ENCODE data around the gene PHACTR3. TPM values are rescaled to one million over a fixed set of nuclear protein-coding genes. Genes with fewer than 3 reads are reported as not detected.

Gene PHACTR3
- total and polyA plus RNA-seq, 4 donors = 0.14 to 0.42 (median 0.17) TPM

GRCh38 chr20:59706400-59706693 lies 102.0 kb downstream of the PHACTR3 start:
- Histone ChIP-seq H3K4me1 (ENCODE audit: control insufficient read depth in 4 of 4, insufficient read depth in 4 of 4, low read length in 3 of 4) (no peaks in the 10 kb centered on the region), H3K27ac (ENCODE audit: low read depth in 1 of 2, low read length in 2 of 2) (no peak overlapping the region), H3K9me3 (ENCODE audit: control insufficient read depth in 4 of 4, low read length in 3 of 4) (no peaks in the 10 kb centered on the region), H3K4me3 (ENCODE audit: low read depth in 1 of 3, low read length in 3 of 3) (no peak overlapping the region), H3K9ac (ENCODE audit: low read depth in 1 of 2, low read length in 2 of 2) (no peak overlapping the region), H3K27me3 (ENCODE audit: control insufficient read depth in 4 of 4, insufficient read depth in 4 of 4, low read length in 3 of 4) (no peaks in the 10 kb centered on the region), H3K36me3 (ENCODE audit: control insufficient read depth in 4 of 4, insufficient read depth in 3 of 4, low read depth in 1 of 4, low read length in 3 of 4) (no peaks in the 10 kb centered on the region)
- no peak for DNase-seq (ENCODE audit: low spot score)
- no peak for TF ChIP-seq REST (IDR thresholded peaks at IDR 0.05)
- no peak for TF ChIP-seq RAD21 (IDR thresholded peaks at IDR 0.05)
- no peak for TF ChIP-seq YY1 (IDR thresholded peaks at IDR 0.05)
- no peak for TF ChIP-seq GABPA (IDR thresholded peaks at IDR 0.05 in 1 of 2, conservative IDR thresholded peaks at IDR 0.05 in 1 of 2)
- TF ChIP-seq CTCF (IDR thresholded peaks at IDR 0.05; ENCODE audit: low read depth, low read length, missing input control) = no peak
- 60% methylated on average over 1 of the region's 1 CpG for WGBS

GRCh38 chr20:59708326-59708725 lies 104.0 kb downstream of the PHACTR3 start:
- no peak for TF ChIP-seq REST (IDR thresholded peaks at IDR 0.05)
- no peaks in the 10 kb centered on the region for H3K4me1 ChIP-seq (ENCODE audit: control insufficient read depth in 4 of 4, insufficient read depth in 4 of 4, low read length in 3 of 4)
- no peak overlapping the region for H3K27ac ChIP-seq (ENCODE audit: low read depth in 1 of 2, low read length in 2 of 2)
- H3K36me3 ChIP-seq (ENCODE audit: control insufficient read depth in 4 of 4, insufficient read depth in 3 of 4, low read depth in 1 of 4, low read length in 3 of 4) = no peaks in the 10 kb centered on the region
- no peak for DNase-seq (ENCODE audit: low spot score)
- WGBS = 76% methylated on average over 6 of the region's 6 CpGs
- H3K4me3 ChIP-seq (ENCODE audit: low read depth in 1 of 3, low read length in 3 of 3) = no peak overlapping the region
- no peaks in the 10 kb centered on the region for H3K27me3 ChIP-seq (ENCODE audit: control insufficient read depth in 4 of 4, insufficient read depth in 4 of 4, low read length in 3 of 4)
- peaks cover 2 to 4% (median 3%) of the 10 kb centered on the region in 4 donors for H3K9me3 ChIP-seq (ENCODE audit: control insufficient read depth in 4 of 4, low read length in 3 of 4)
- no peak overlapping the region for H3K9ac ChIP-seq (ENCODE audit: low read depth in 1 of 2, low read length in 2 of 2)

- DNase-seq (ENCODE audit: low spot score) = no peak
- H3K36me3 ChIP-seq (ENCODE audit: control insufficient read depth in 4 of 4, insufficient read depth in 3 of 4, low read depth in 1 of 4, low read length in 3 of 4) = no peaks in the 10 kb centered on the region
- no peak overlapping the region for H3K4me3 ChIP-seq (ENCODE audit: low read depth in 1 of 3, low read length in 3 of 3)
- H3K9me3 ChIP-seq (ENCODE audit: control insufficient read depth in 4 of 4, low read length in 3 of 4) = peaks cover 2 to 5% (median 3%) of the 10 kb centered on the region in 4 donors
- 70% methylated on average over 1 of the region's 1 CpG for WGBS
- H3K27me3 ChIP-seq (ENCODE audit: control insufficient read depth in 4 of 4, insufficient read depth in 4 of 4, low read length in 3 of 4) = no peaks in the 10 kb centered on the region
- H3K9ac ChIP-seq (ENCODE audit: low read depth in 1 of 2, low read length in 2 of 2) = no peak overlapping the region
- no peaks in the 10 kb centered on the region for H3K4me1 ChIP-seq (ENCODE audit: control insufficient read depth in 4 of 4, insufficient read depth in 4 of 4, low read length in 3 of 4)
- H3K27ac ChIP-seq (ENCODE audit: low read depth in 1 of 2, low read length in 2 of 2) = no peak overlapping the region
- TF ChIP-seq FOXA2 (IDR thresholded peaks at IDR 0.05) (no peak), YY1 (IDR thresholded peaks at IDR 0.05) (no peak), REST (IDR thresholded peaks at IDR 0.05) (no peak), HNF4A (conservative IDR thresholded peaks at IDR 0.05) (no peak), CTCF (IDR thresholded peaks at IDR 0.05; ENCODE audit: low read depth, low read length, missing input control) (no peak), HNF4G (IDR thresholded peaks at IDR 0.05) (no peak), ATF3 (IDR thresholded peaks at IDR 0.05) (no peak), FOXA1 (IDR thresholded peaks at IDR 0.05) (no peak), MAX (IDR thresholded peaks at IDR 0.05) (no peak)
Measured at GRCh38 chr20:59709636-59710035, 105.3 kb downstream of the PHACTR3 start.

Data from liver (tissue), 9 donors.